Pancreas (tissue), 10 donors: ENCODE measurements around the gene HERC5. TPM values are rescaled to one million over a fixed set of nuclear protein-coding genes. Genes with fewer than 3 reads are reported as not detected.

Source experiments
- ATAC-seq, 4 donors: fragments of 200-7000 bp; cut with Tn5 transposase; one replicate each; pipeline versions ENCODE4 v1.8.0 to v1.9.1; 2020; ENCODE audit warnings: mild to moderate bottlenecking in 4 of 4, moderate library complexity in 4 of 4
- DNase-seq, 6 donors: peaks; one replicate each; pipeline ENCODE4 v3.0.0-alpha.2; 2020
- FAIRE-seq: peaks from 2 replicates; lab custom pipeline; 2012; peaks lifted over from hg19 to GRCh38; lab: Jason Lieb, UNC
- H3K27ac ChIP-seq, 4 donors: fragments of 200-600 bp; sonication (generic); 1 replicate in 3 of 4; 2 replicates in 1 of 4; pipeline versions ENCODE4 v1.5.0 to v1.8.0; 2020
- H3K27me3 ChIP-seq, 4 donors: fragments of 200-600 bp; one replicate each; pipeline ENCODE4 v1.8.0; 2021
- H3K36me3 ChIP-seq, 3 donors: fragments of 200-600 bp; sonication (generic) in 1 of 3; one replicate each; pipeline versions ENCODE4 v1.5.0 to v1.8.0; 2020 to 2021
- H3K4me1 ChIP-seq, 3 donors: fragments of 200-600 bp; one replicate each; pipeline ENCODE4 v1.8.0; 2021
- H3K4me3 ChIP-seq, 4 donors: fragments of 200-600 bp; sonication (generic) in 2 of 4; one replicate each; pipeline versions ENCODE4 v1.5.0 to v1.8.0; 2020 to 2021
- H3K9me3 ChIP-seq, 4 donors: fragments of 200-600 bp; one replicate each; pipeline ENCODE4 v1.8.0; 2021
- CTCF ChIP-seq, 4 donors: fragments of 200-600 bp; sonication (generic) in 3 of 4; IDR thresholded peaks; one replicate each; pipeline versions ENCODE4 v1.5.0 to v1.8.0; 2021; ENCODE audit warnings: antibody characterized with exemption in 4 of 4
- WGBS, 2 donors: extraction: QIAGEN DNeasy Blood & Tissue Kit; methylation state at CpG; one replicate each; pipeline ENCODE4 v1.1.7; 2013; 5-methylcytosine and 5-hydroxymethylcytosine counted together
- intact Hi-C, 3 donors: fragments of 100-400 bp; cut with DNase I; formaldehyde crosslinking; loops; one replicate each; pipeline versions ENCODE4 v1.11.1 to v1.14.2; 2022
- polyA plus RNA-seq, 2 donors: library from polyadenylated mRNA; stranded (reverse); fragments of 200-250 nt; gene quantifications; one replicate each; pipeline ENCODE4 v1.2.3, GENCODE V29; 2013
- total RNA-seq, 6 donors: library from RNA; stranded (reverse); fragmentation: NEBNext Ultra II Directional in 4 of 6; extraction: Animal tissue kit (Norgen Biotek cat#: 25700) in 4 of 6; gene quantifications; one replicate each; pipeline versions ENCODE4 v1.2.1 to v1.2.4, GENCODE V29; 2021 to 2023
- donor health status: healthy with polysubstance abuse.
- donor health status: DM: no; HTN: no; CAD: no; lungs with moderate emphysema.
- donor health status: DM: no; HTN: no; CAD: no.
- donor health status: control.
- donor health status: control.
- donor health status: Bipolar disorder and iron deficiency.
- donor health status: DM: yes; HTN: yes; CAD: no.
- donor health status: DM: no; HTN: no; CAD: no.
- donor health status: DM: no; HTN: no; CAD: no.
- donor health status: DM: yes; HTN: yes; CAD: no.

Gene HERC5
- total and polyA plus RNA-seq, 8 donors, result 2.2 to 4.9 (median 3.5) TPM

- 85 to 87% methylated on average over 2 of the region's 2 CpGs for WGBS, 2 donors
- Histone ChIP-seq H3K4me1 (no peaks in the 10 kb centered on the region), H3K27ac (no peak overlapping the region), H3K9me3 (no peaks in the 10 kb centered on the region), H3K36me3 (no peaks in the 10 kb centered on the region), H3K4me3 (no peak overlapping the region), H3K27me3 (no peaks in the 10 kb centered on the region)
- FAIRE-seq (no peak), DNase-seq (no peak), ATAC-seq (no peak)
- intact Hi-C loops, result no loop called here
- TF ChIP-seq CTCF (IDR thresholded peaks at IDR 0.05), result no peak
Observed at GRCh38 chr4:88451205-88451604, 5.7 kb upstream of the HERC5 start.

- FAIRE-seq, result no peak
- no peak overlapping the region for H3K27ac ChIP-seq
- H3K36me3 ChIP-seq, result no peaks in the 10 kb centered on the region
- H3K27me3 ChIP-seq, result no peaks in the 10 kb centered on the region
- no peak for TF ChIP-seq CTCF (IDR thresholded peaks at IDR 0.05)
- ATAC-seq, result no peak
- WGBS, 2 donors, result 57 to 60% methylated on average over 2 of the region's 2 CpGs
- H3K4me1 ChIP-seq, result no peaks in the 10 kb centered on the region
- H3K9me3 ChIP-seq, result no peaks in the 10 kb centered on the region
- intact Hi-C loops, result no loop called here
- no peak for DNase-seq
- H3K4me3 ChIP-seq, result no peak overlapping the region
Observed at GRCh38 chr4:88452912-88453311, 4.0 kb upstream of the HERC5 start.

- Histone ChIP-seq H3K9me3 (no peaks in the 10 kb centered on the region), H3K36me3 (no peaks in the 10 kb centered on the region), H3K4me1 (no peaks in the 10 kb centered on the region), H3K27ac (peak overlapping the region; percentile 39 to 82 (median 64)), H3K27me3 (no peaks in the 10 kb centered on the region), H3K4me3 (peak overlapping the region; percentile 60 to 80 (median 73))
- 6 to 9% methylated on average over 65 to 75 of the region's 75 CpGs for WGBS, 2 donors
- intact Hi-C loops, result no loop called here
- ATAC-seq, result peak; percentile 67 to 76 (median 72)
- no peak for TF ChIP-seq CTCF (IDR thresholded peaks at IDR 0.05)
- no peak for FAIRE-seq
- DNase-seq, result peak; percentile 37 to 86 (median 60)
Observed at GRCh38 chr4:88457307-88458103, 586 bp downstream of the HERC5 start.

GRCh38 chr4:88458104-88458740 is 1.3 kb downstream of the HERC5 start:
- no peak for DNase-seq
- FAIRE-seq, result no peak
- Histone ChIP-seq H3K27ac (no peak overlapping the region), H3K9me3 (no peaks in the 10 kb centered on the region), H3K27me3 (no peaks in the 10 kb centered on the region), H3K36me3 (no peaks in the 10 kb centered on the region), H3K4me3 (peak overlapping the region in 2 of 4 donors; percentile 72 to 80), H3K4me1 (no peaks in the 10 kb centered on the region)
- no peak for TF ChIP-seq CTCF (IDR thresholded peaks at IDR 0.05)
- 69 to 72% methylated on average over 7 of the region's 7 CpGs for WGBS, 2 donors
- intact Hi-C loops, result no loop called here
- no peak for ATAC-seq
